ENCODE measurements around the gene A2ML1. TPM values are rescaled to one million over a fixed set of nuclear protein-coding genes. Genes with fewer than 3 reads are reported as not detected.
"Not testable (repeated sequence)": the region's sequence is repeated elsewhere in the genome, so short reads cannot be mapped to it uniquely, and the experiment has no call there.

The A2ML1 gene
- total RNA-seq, 1 experiment from 2014 or later, result not detected

DNA sequence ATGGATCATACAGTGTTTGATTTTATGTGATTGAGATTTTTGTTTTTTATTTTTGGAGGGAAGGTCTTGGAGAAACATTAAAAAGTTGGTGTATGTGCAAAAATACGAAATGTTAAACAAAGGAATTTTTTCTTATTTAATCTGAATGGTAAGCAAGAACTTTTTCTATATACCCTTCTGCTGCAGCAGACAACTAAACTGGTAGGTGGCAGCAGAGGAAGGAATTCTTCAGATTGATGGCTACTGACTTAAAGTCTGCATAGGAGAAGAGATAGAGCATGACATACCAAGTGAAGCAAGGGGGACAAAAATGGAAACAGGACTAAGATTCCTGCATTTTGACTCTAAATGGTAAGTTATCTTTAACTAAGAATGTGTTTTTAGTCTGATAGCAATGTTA is 42.0 kb upstream of the A2ML1 start:
- POLR2A ChIA-PET, result no interaction called here
- no TSS peak for BruUV-seq (replicated peaks)
- H3K27ac Mint-ChIP-seq (ENCODE audit: low read depth, unreplicated experiment), result no peak overlapping the region
- no peaks in the 10 kb centered on the region for H3K27me3 Mint-ChIP-seq (ENCODE audit: insufficient read depth, unreplicated experiment)
- DNase-seq (ENCODE audit: unreplicated experiment), result peak; percentile 26
- CTCF ChIA-PET, result interaction anchor here (0.7 to 2.2 kb wide), 10 partner anchors 8 to 908 kb away, joined by 3 to 10 read pairs (median 4); no protein-coding TSS in a partner anchor
- TF ChIP-seq, protein P1, sequence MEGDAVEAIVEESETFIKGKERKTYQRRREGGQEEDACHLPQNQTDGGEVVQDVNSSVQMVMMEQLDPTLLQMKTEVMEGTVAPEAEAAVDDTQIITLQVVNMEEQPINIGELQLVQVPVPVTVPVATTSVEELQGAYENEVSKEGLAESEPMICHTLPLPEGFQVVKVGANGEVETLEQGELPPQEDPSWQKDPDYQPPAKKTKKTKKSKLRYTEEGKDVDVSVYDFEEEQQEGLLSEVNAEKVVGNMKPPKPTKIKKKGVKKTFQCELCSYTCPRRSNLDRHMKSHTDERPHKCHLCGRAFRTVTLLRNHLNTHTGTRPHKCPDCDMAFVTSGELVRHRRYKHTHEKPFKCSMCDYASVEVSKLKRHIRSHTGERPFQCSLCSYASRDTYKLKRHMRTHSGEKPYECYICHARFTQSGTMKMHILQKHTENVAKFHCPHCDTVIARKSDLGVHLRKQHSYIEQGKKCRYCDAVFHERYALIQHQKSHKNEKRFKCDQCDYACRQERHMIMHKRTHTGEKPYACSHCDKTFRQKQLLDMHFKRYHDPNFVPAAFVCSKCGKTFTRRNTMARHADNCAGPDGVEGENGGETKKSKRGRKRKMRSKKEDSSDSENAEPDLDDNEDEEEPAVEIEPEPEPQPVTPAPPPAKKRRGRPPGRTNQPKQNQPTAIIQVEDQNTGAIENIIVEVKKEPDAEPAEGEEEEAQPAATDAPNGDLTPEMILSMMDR (IDR thresholded peaks at IDR 0.05; ENCODE audit: unreplicated experiment), result peak; percentile 19
- H3K4me1 Mint-ChIP-seq (ENCODE audit: insufficient read depth, unreplicated experiment), result no peaks in the 10 kb centered on the region
- H3K4me3 Mint-ChIP-seq (ENCODE audit: unreplicated experiment), result no peak overlapping the region
- H3K36me3 Mint-ChIP-seq (ENCODE audit: insufficient read depth, unreplicated experiment), result peaks cover 22% of the 10 kb centered on the region
- no peaks in the 10 kb centered on the region for H3K9me3 Mint-ChIP-seq (ENCODE audit: unreplicated experiment)
- intact Hi-C loops (cut with micrococcal nuclease), result loop anchor here (1.0 kb wide), 1 partner anchor 259 kb away; no protein-coding TSS in a partner anchor

DNA sequence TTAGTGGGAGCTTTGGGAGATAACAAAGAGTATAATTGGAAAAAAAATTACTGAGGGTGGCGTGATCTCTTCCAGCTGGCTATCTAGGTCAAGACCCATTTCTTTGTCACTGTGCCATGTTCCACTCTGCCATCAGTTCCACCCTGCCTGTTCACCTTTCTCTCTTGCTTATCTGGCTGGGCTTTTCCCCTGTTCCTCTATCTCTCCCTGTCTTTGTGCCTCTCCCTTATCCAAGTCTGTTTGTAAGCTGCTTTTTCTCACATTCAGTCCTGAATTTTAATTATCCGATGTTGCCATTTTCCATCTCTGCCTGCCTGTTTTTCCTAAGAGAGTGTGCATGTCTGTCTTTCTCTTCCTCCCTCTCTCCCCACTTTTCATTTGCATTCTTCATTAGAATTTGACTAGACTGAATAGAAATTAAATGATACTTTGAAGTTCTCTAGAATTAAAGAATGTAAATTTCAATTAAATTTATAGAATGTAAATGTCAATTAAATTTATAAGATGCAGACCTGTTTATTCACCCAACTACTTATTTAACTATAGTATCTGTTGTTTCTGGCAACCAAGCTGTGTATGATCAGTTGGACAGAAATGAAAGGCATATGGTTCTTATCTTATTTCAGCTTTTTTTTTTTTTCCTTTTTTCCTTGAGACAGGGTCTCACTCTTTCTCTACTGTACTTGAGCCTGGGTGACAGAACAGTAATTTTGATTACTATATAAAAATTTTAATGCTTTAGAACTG is 40.9 kb upstream of the A2ML1 start:
- DNase-seq (ENCODE audit: unreplicated experiment), result no peak
- no peaks in the 10 kb centered on the region for H3K4me1 Mint-ChIP-seq (ENCODE audit: insufficient read depth, unreplicated experiment)
- H3K27ac Mint-ChIP-seq (ENCODE audit: low read depth, unreplicated experiment), result no peak overlapping the region
- CTCF ChIA-PET, result interaction anchor here (0.5 to 2.4 kb wide), 11 partner anchors 10 to 852 kb away, joined by 3 to 15 read pairs (median 4); no protein-coding TSS in a partner anchor
- BruUV-seq (replicated peaks), result no TSS peak
- no peaks in the 10 kb centered on the region for H3K27me3 Mint-ChIP-seq (ENCODE audit: insufficient read depth, unreplicated experiment)
- no peak overlapping the region for H3K4me3 Mint-ChIP-seq (ENCODE audit: unreplicated experiment)
- intact Hi-C loops (cut with micrococcal nuclease), result no loop called here
- peaks cover 22% of the 10 kb centered on the region for H3K36me3 Mint-ChIP-seq (ENCODE audit: insufficient read depth, unreplicated experiment)
- H3K9me3 Mint-ChIP-seq (ENCODE audit: unreplicated experiment), result no peaks in the 10 kb centered on the region
- TF ChIP-seq, protein P1 (IDR thresholded peaks at IDR 0.05; ENCODE audit: unreplicated experiment), result no peak
- POLR2A ChIA-PET, result no interaction called here

- TF ChIP-seq, protein P1 (IDR thresholded peaks at IDR 0.05; ENCODE audit: unreplicated experiment), result no peak
- ChIA-PET POLR2A (no interaction called here), CTCF (interaction anchor here (0.7 to 2.7 kb wide), 3 partner anchors 103 to 127 kb away, joined by 3 to 21 read pairs (median 3); no protein-coding TSS in a partner anchor)
- no peak overlapping the region for H3K27ac Mint-ChIP-seq (ENCODE audit: low read depth, unreplicated experiment)
- peaks cover 22% of the 10 kb centered on the region for H3K36me3 Mint-ChIP-seq (ENCODE audit: insufficient read depth, unreplicated experiment)
- intact Hi-C loops (cut with micrococcal nuclease), result no loop called here
- H3K4me1 Mint-ChIP-seq (ENCODE audit: insufficient read depth, unreplicated experiment), result no peaks in the 10 kb centered on the region
- no peaks in the 10 kb centered on the region for H3K27me3 Mint-ChIP-seq (ENCODE audit: insufficient read depth, unreplicated experiment)
- no peak for DNase-seq (ENCODE audit: unreplicated experiment)
- H3K4me3 Mint-ChIP-seq (ENCODE audit: unreplicated experiment), result no peak overlapping the region
- no peaks in the 10 kb centered on the region for H3K9me3 Mint-ChIP-seq (ENCODE audit: unreplicated experiment)
- no TSS peak for BruUV-seq (replicated peaks)
These were observed 38.0 kb upstream of the A2ML1 start for GRCh38 chr12:8784290-8784888.

GRCh38 chr12:8785499-8785898 is 36.9 kb upstream of the A2ML1 start:
- Mint-ChIP-seq H3K27me3 (ENCODE audit: insufficient read depth, unreplicated experiment) (no peaks in the 10 kb centered on the region), H3K4me3 (ENCODE audit: unreplicated experiment) (no peak overlapping the region), H3K27ac (ENCODE audit: low read depth, unreplicated experiment) (no peak overlapping the region), H3K9me3 (ENCODE audit: unreplicated experiment) (no peaks in the 10 kb centered on the region), H3K4me1 (ENCODE audit: insufficient read depth, unreplicated experiment) (no peaks in the 10 kb centered on the region), H3K36me3 (ENCODE audit: insufficient read depth, unreplicated experiment) (peaks cover 14% of the 10 kb centered on the region)
- intact Hi-C loops (cut with micrococcal nuclease), result no loop called here
- no peak for DNase-seq (ENCODE audit: unreplicated experiment)
- no TSS peak for BruUV-seq (replicated peaks)
- ChIA-PET POLR2A (no interaction called here), CTCF (no interaction called here)
- TF ChIP-seq, protein P1 (IDR thresholded peaks at IDR 0.05; ENCODE audit: unreplicated experiment), result no peak

GRCh38 chr12:8787206-8787605 is 35.2 kb upstream of the A2ML1 start:
- H3K4me3 Mint-ChIP-seq (ENCODE audit: unreplicated experiment); BruUV-seq (replicated peaks); H3K4me1 Mint-ChIP-seq (ENCODE audit: insufficient read depth, unreplicated experiment); H3K9me3 Mint-ChIP-seq (ENCODE audit: unreplicated experiment); H3K27me3 Mint-ChIP-seq (ENCODE audit: insufficient read depth, unreplicated experiment); H3K27ac Mint-ChIP-seq (ENCODE audit: low read depth, unreplicated experiment); intact Hi-C loops (cut with micrococcal nuclease); CTCF ChIA-PET; DNase-seq (ENCODE audit: unreplicated experiment); POLR2A ChIA-PET; H3K36me3 Mint-ChIP-seq (ENCODE audit: insufficient read depth, unreplicated experiment): not testable (repeated sequence)

- POLR2A ChIA-PET; intact Hi-C loops (cut with micrococcal nuclease); CTCF ChIA-PET; H3K9me3 Mint-ChIP-seq (ENCODE audit: unreplicated experiment); H3K4me3 Mint-ChIP-seq (ENCODE audit: unreplicated experiment); H3K4me1 Mint-ChIP-seq (ENCODE audit: insufficient read depth, unreplicated experiment); H3K27ac Mint-ChIP-seq (ENCODE audit: low read depth, unreplicated experiment); DNase-seq (ENCODE audit: unreplicated experiment); H3K36me3 Mint-ChIP-seq (ENCODE audit: insufficient read depth, unreplicated experiment); H3K27me3 Mint-ChIP-seq (ENCODE audit: insufficient read depth, unreplicated experiment); BruUV-seq (replicated peaks): not testable (repeated sequence)
These were observed 33.7 kb upstream of the A2ML1 start for GRCh38 chr12:8788706-8789105.
